OCI-LY1 (cell line): ENCODE results near the gene CDKN2A.
A peak's percentile ranks its signal among the peaks of the same experiment; 100 is the strongest.

Experiments used
- H2AFZ ChIP-seq: fragments of 200-600 bp; sonication (generic), shearing (Covaris generic); 2 replicates; pipeline ENCODE4 v1.6.0; 2014; ENCODE audit warnings: antibody characterized with exemption, mild to moderate bottlenecking, low read length
- H3F3A ChIP-seq: fragments of 200-600 bp; sonication (generic), shearing (Covaris generic); 2 replicates; pipeline ENCODE4 v1.6.0; 2014; ENCODE audit warnings: mild to moderate bottlenecking, antibody characterized with exemption, low read length, moderate library complexity; ENCODE audit not compliant: insufficient read depth
- H3K27ac ChIP-seq: fragments of 200-600 bp; sonication (generic); 2 replicates; pipeline ENCODE4 v1.5.1; 2014; ENCODE audit warnings: low read length, mixed run types, mild to moderate bottlenecking, low read depth; ENCODE audit not compliant: poor library complexity, severe bottlenecking
- H3K27me3 ChIP-seq: fragments of 200-600 bp; sonication (generic); 2 replicates; pipeline ENCODE4 v1.6.0; 2014; ENCODE audit warnings: antibody characterized with exemption, mild to moderate bottlenecking, low read length, moderate library complexity; ENCODE audit not compliant: insufficient read depth
- H3K36me3 ChIP-seq: fragments of 200-600 bp; sonication (generic); 2 replicates; pipeline ENCODE4 v1.6.1; 2014; ENCODE audit warnings: mild to moderate bottlenecking, antibody characterized with exemption, low read length, moderate library complexity, mixed read lengths; ENCODE audit not compliant: insufficient read depth
- H3K4me1 ChIP-seq: fragments of 200-600 bp; sonication (generic); 2 replicates; pipeline ENCODE4 v1.5.1; 2014; ENCODE audit warnings: mild to moderate bottlenecking, low read length, moderate library complexity; ENCODE audit not compliant: insufficient read depth, severe bottlenecking
- H3K4me2 ChIP-seq: fragments of 200-600 bp; sonication (generic), shearing (Covaris generic); 2 replicates; pipeline ENCODE4 v1.6.1; 2014; ENCODE audit warnings: low read length
- H3K4me3 ChIP-seq: fragments of 200-600 bp; sonication (generic); 2 replicates; pipeline ENCODE4 v1.5.1; 2014; ENCODE audit warnings: low read length, low read depth, mild to moderate bottlenecking, mixed read lengths; ENCODE audit not compliant: poor library complexity, severe bottlenecking
- H3K79me2 ChIP-seq: fragments of 200-600 bp; shearing (Covaris generic); 2 replicates; pipeline ENCODE4 v1.6.1; 2016; ENCODE audit warnings: mixed run types, low read length, mixed read lengths; ENCODE audit not compliant: insufficient read depth
- H3K9ac ChIP-seq: fragments of 200-600 bp; sonication (generic), shearing (Covaris generic); 2 replicates; pipeline ENCODE4 v1.6.1; 2014; ENCODE audit warnings: mild to moderate bottlenecking, low read length, mixed read lengths
- H3K9me2 ChIP-seq: fragments of 200-600 bp; sonication (generic), shearing (Covaris generic); 2 replicates; pipeline ENCODE4 v1.6.1; 2014; ENCODE audit warnings: low read depth, mild to moderate bottlenecking, low read length, mixed read lengths
- H3K9me3 ChIP-seq: fragments of 200-600 bp; shearing (Covaris generic); 2 replicates; pipeline ENCODE4 v1.6.1; 2014; ENCODE audit warnings: low read length, mixed read lengths
- H4K20me1 ChIP-seq: fragments of 200-600 bp; sonication (generic), shearing (Covaris generic); 2 replicates; pipeline ENCODE4 v1.6.0; 2016; ENCODE audit warnings: mild to moderate bottlenecking, low read length; ENCODE audit not compliant: insufficient read depth
- EZH2 ChIP-seq: fragments of 200-600 bp; sonication (generic), shearing (Covaris generic); IDR thresholded peaks from 2 replicates; pipeline ENCODE4 v1.8.0; 2017; ENCODE audit warnings: borderline replicate concordance, mixed run types, mild to moderate bottlenecking, antibody characterized with exemption, low read length, moderate library complexity, mixed read lengths
- TF ChIP-seq, protein P1 (sequence below): fragments of 200-600 bp; sonication (generic), shearing (Covaris generic); IDR thresholded peaks from 2 replicates; pipeline ENCODE4 v1.5.1; 2017; ENCODE audit warnings: mild to moderate bottlenecking, antibody characterized with exemption, low read length, moderate library complexity, mixed read lengths

Gene CDKN2A

GRCh38 chr9:21993893-21994555, at the start of gene CDKN2A:
CDKN2A (minus strand) TSS chr9:21994392.
- Histone ChIP-seq H3F3A (no peaks in the 10 kb centered on the region), H3K36me3 (peaks cover 36% of the 10 kb centered on the region), H4K20me1 (no peaks in the 10 kb centered on the region), H3K79me2 (peaks cover 59% of the 10 kb centered on the region), H3K27me3 (no peaks in the 10 kb centered on the region), H3K9ac (peak within 1 kb of the TSS; percentile 96), H3K27ac (peak within 1 kb of the TSS; percentile 98), H3K9me2 (no peaks in the 10 kb centered on the region), H3K4me1 (peaks cover 35% of the 10 kb centered on the region), H3K4me3 (peak within 1 kb of the TSS; percentile 85), H2AFZ (no peak within 1 kb of the TSS), H3K4me2 (peak within 1 kb of the TSS; percentile 80), H3K9me3 (no peaks in the 10 kb centered on the region; the same call in 1 of the 2 replicates)
- TF ChIP-seq EZH2 = no peak
- TF ChIP-seq, protein P1, sequence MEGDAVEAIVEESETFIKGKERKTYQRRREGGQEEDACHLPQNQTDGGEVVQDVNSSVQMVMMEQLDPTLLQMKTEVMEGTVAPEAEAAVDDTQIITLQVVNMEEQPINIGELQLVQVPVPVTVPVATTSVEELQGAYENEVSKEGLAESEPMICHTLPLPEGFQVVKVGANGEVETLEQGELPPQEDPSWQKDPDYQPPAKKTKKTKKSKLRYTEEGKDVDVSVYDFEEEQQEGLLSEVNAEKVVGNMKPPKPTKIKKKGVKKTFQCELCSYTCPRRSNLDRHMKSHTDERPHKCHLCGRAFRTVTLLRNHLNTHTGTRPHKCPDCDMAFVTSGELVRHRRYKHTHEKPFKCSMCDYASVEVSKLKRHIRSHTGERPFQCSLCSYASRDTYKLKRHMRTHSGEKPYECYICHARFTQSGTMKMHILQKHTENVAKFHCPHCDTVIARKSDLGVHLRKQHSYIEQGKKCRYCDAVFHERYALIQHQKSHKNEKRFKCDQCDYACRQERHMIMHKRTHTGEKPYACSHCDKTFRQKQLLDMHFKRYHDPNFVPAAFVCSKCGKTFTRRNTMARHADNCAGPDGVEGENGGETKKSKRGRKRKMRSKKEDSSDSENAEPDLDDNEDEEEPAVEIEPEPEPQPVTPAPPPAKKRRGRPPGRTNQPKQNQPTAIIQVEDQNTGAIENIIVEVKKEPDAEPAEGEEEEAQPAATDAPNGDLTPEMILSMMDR = no peak

DNA sequence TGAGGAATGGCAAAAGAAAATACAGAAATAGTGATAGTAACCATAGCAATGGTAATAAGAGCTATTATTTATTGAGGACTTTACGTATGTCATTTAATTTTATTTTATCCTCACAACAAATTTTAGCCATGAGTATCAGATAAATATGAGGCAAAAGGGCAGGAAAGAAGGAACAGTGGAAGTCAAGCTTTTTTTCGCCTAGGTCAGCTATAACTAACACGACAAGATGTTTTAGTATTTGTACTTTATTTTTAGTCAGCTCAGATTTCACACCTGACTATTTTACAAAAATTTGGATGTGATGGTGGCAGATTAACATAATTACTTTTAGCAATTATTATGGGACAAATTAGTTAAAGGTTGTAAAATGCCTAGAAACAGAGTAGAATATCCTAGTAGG, 49.7 kb upstream of the CDKN2A start:
- Histone ChIP-seq H3K36me3 (no peaks in the 10 kb centered on the region), H3K9me3 (no peaks in the 10 kb centered on the region), H3K27me3 (no peaks in the 10 kb centered on the region), H3K4me1 (no peaks in the 10 kb centered on the region), H3K4me3 (no peak overlapping the region), H3K9ac (no peak overlapping the region), H3K9me2 (no peaks in the 10 kb centered on the region), H4K20me1 (no peaks in the 10 kb centered on the region), H2AFZ (no peak overlapping the region), H3K79me2 (no peaks in the 10 kb centered on the region), H3F3A (no peaks in the 10 kb centered on the region), H3K4me2 (no peak overlapping the region), H3K27ac (no peak overlapping the region)
- no peak for TF ChIP-seq EZH2
- TF ChIP-seq, protein P1 = no peak

DNA sequence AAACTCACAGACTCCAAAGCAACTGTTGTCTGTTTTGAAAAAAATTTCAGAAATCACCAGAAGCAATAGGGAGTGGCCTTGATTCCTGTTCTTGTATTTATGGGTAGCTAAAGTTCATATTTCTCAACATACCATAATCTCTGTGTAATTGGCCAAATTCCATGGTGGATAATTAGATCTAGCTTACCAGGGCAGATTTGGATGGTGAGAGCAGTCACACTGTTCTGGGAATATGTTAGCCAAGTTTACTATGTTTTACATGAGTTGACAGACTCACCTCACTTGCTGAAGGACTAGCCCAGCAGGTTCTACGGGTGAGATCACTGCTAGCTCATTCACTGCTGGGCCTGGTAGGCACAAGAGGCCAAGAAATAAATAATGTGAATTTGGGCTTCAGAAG, 47.6 kb upstream of the CDKN2A start:
- H2AFZ ChIP-seq = no peak overlapping the region
- TF ChIP-seq, protein P1 = no peak
- TF ChIP-seq EZH2 = no peak
- H4K20me1 ChIP-seq = no peaks in the 10 kb centered on the region
- no peaks in the 10 kb centered on the region for H3F3A ChIP-seq
- peaks cover 13% of the 10 kb centered on the region for H3K4me1 ChIP-seq
- H3K36me3 ChIP-seq = no peaks in the 10 kb centered on the region
- no peak overlapping the region for H3K4me2 ChIP-seq
- H3K27ac ChIP-seq = no peak overlapping the region
- no peaks in the 10 kb centered on the region for H3K27me3 ChIP-seq
- H3K9me3 ChIP-seq = no peaks in the 10 kb centered on the region
- H3K79me2 ChIP-seq = no peaks in the 10 kb centered on the region
- no peak overlapping the region for H3K4me3 ChIP-seq
- H3K9me2 ChIP-seq = no peaks in the 10 kb centered on the region
- no peak overlapping the region for H3K9ac ChIP-seq
